Left lung (tissue), 10 donors: ENCODE results near the gene CTDP1. TPM values are rescaled to one million over a fixed set of nuclear protein-coding genes. Genes with fewer than 3 reads are reported as not detected.

ENCODE experiments used
- ATAC-seq: fragments of 200-7000 bp; cut with Tn5 transposase; one replicate; pipeline ENCODE4 v1.9.1; 2020; ENCODE audit warnings: moderate library complexity
- DNase-seq, 4 donors: peaks; one replicate each; pipeline ENCODE4 v3.0.0-alpha.2; 2013 to 2020
- H3K27ac ChIP-seq, 2 donors: fragments of 200-600 bp; sonication (generic) in 1 of 2; one replicate each; pipeline versions ENCODE4 v1.5.0 to v1.8.0; 2020 to 2021
- H3K27me3 ChIP-seq, 2 donors: fragments of 200-600 bp; sonication (generic) in 1 of 2; one replicate each; pipeline versions ENCODE4 v1.5.0 to v1.8.0; 2020 to 2021
- H3K36me3 ChIP-seq, 2 donors: fragments of 200-600 bp; sonication (generic) in 1 of 2; one replicate each; pipeline versions ENCODE4 v1.5.0 to v1.8.0; 2020 to 2021
- H3K4me1 ChIP-seq, 2 donors: fragments of 200-600 bp; one replicate each; pipeline ENCODE4 v1.8.0; 2021
- H3K4me3 ChIP-seq, 2 donors: fragments of 200-600 bp; sonication (generic) in 1 of 2; one replicate each; pipeline versions ENCODE4 v1.5.0 to v1.8.0; 2020 to 2021; ENCODE audit warnings: mild to moderate bottlenecking in 1 of 2
- H3K9me3 ChIP-seq, 2 donors: fragments of 200-600 bp; sonication (generic) in 1 of 2; one replicate each; pipeline versions ENCODE4 v1.5.0 to v1.8.0; 2020 to 2021
- CTCF ChIP-seq, 2 donors: fragments of 200-600 bp; sonication (generic) in 1 of 2; IDR thresholded peaks; one replicate each; pipeline versions ENCODE4 v1.5.0 to v1.8.0; 2021; ENCODE audit warnings: antibody characterized with exemption in 2 of 2
- intact Hi-C, 2 donors: fragments of 100-400 bp; cut with DNase I; formaldehyde crosslinking; loops; one replicate each; pipeline versions ENCODE4 v1.11.2 to v1.14.2; 2022
- polyA plus RNA-seq, 6 donors: library from polyadenylated mRNA; unstranded; fragments of 120-200 nt; gene quantifications; one replicate each; pipeline ENCODE4 v1.2.1, GENCODE V29; 2013; ENCODE audit not compliant: insufficient read length in 6 of 6
- total RNA-seq, 2 donors: library from RNA; stranded (reverse); fragmentation: NEBNext Ultra II Directional; extraction: Animal tissue kit (Norgen Biotek cat#: 25700); gene quantifications; one replicate each; pipeline ENCODE4 v1.2.1, GENCODE V29; 2021
- donor health status: DM: no; HTN: yes; CAD: no.
- donor health status: DM: no; HTN: no; CAD: no.

Gene CTDP1
- total and polyA plus RNA-seq, 8 donors: 8.4 to 24.4 (median 11.4) TPM

- peak in 1 of 4 donors; percentile 29 for DNase-seq
- intact Hi-C loops: no loop called here
- Histone ChIP-seq H3K4me1 (peaks cover 0 to 13% of the 10 kb centered on the region in 2 donors), H3K4me3 (no peak overlapping the region), H3K9me3 (no peaks in the 10 kb centered on the region), H3K27ac (no peak overlapping the region), H3K36me3 (no peaks in the 10 kb centered on the region), H3K27me3 (peaks cover 19 to 72% of the 10 kb centered on the region in 2 donors)
- no peak for TF ChIP-seq CTCF (IDR thresholded peaks at IDR 0.05)
- no peak for ATAC-seq
Measured at GRCh38 chr18:79784071-79784913, 104.7 kb downstream of the CTDP1 start.

DNA sequence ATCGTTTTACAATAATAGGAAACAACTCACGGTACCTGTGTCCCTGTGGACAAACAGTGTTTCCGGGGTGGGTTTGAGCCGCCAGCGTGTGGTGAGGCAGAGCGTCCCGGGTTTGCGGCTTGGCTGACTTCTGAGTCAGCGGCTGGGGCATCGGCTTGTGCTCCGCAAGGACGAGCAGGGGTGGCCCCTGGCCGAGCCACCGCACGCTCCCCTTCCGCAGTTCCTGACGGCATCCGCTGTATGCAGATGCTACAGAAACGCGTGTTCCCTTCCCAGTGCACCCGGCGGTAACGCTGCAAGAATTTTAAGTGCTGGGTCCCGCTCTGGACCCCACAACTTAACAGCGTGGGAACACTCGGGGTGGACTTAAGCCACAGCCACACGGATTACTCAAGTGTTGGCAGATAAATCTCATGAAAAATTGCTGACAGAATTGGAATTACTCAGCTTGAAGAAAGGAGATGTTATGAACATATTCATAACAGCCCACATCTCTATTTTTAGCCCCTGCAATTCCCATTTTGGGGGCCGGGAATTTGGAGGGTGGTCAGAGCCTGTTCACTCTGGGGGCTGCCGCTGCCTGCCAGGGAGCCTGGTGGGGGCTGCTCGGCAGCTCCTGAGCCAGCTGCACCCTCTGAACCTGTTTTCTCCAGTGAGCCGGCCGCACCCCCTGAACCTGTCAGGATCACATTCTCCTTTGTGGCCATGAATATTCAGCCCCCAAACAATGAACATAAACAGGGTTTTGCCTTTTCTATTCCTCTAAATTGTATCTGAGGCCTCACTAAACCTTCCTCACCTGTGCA, 105.6 kb downstream of the CTDP1 start:
- Histone ChIP-seq H3K27me3 (peaks cover 19 to 74% of the 10 kb centered on the region in 2 donors), H3K27ac (no peak overlapping the region), H3K36me3 (no peaks in the 10 kb centered on the region), H3K4me3 (no peak overlapping the region), H3K9me3 (no peaks in the 10 kb centered on the region), H3K4me1 (peaks cover 0 to 21% of the 10 kb centered on the region in 2 donors)
- intact Hi-C loops: no loop called here
- ATAC-seq (no peak), DNase-seq (peak in 1 of 4 donors; percentile 30)
- no peak for TF ChIP-seq CTCF (IDR thresholded peaks at IDR 0.05)

DNA sequence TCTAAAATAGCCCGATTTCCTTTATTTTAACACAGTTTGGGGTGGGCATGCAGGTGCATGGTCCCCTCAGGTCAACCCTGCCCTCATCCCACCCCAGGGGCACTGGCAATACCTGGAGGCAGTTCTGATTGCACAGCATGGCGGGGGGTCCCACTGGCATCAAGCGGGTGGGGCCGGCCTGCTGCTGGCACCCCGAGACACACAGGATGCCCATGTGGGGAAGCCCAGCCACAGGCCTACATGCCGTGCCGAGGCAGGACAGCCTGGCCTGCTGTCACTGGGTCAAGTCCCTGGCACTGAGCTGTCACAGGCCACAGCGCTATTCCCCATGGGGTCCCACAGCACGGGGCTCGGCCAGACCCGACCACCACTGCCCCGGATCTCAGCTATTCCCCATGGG, 106.2 kb downstream of the CTDP1 start:
- Histone ChIP-seq H3K4me3 (no peak overlapping the region), H3K27ac (no peak overlapping the region), H3K4me1 (peaks cover 0 to 28% of the 10 kb centered on the region in 2 donors), H3K36me3 (no peaks in the 10 kb centered on the region), H3K9me3 (no peaks in the 10 kb centered on the region), H3K27me3 (peaks cover 19 to 79% of the 10 kb centered on the region in 2 donors)
- intact Hi-C loops: no loop called here
- no peak for ATAC-seq
- DNase-seq: peak in 1 of 4 donors; percentile 21
- no peak for TF ChIP-seq CTCF (IDR thresholded peaks at IDR 0.05)

GRCh38 chr18:79786304-79786703, 106.7 kb downstream of the CTDP1 start:
- H3K4me3 ChIP-seq: no peak overlapping the region
- no peak for TF ChIP-seq CTCF (IDR thresholded peaks at IDR 0.05)
- H3K4me1 ChIP-seq: peaks cover 3 to 33% of the 10 kb centered on the region in 2 donors
- DNase-seq (peak in 1 of 4 donors; percentile 12), ATAC-seq (no peak)
- H3K36me3 ChIP-seq: no peaks in the 10 kb centered on the region
- H3K27ac ChIP-seq: no peak overlapping the region
- peaks cover 19 to 79% of the 10 kb centered on the region in 2 donors for H3K27me3 ChIP-seq
- no peaks in the 10 kb centered on the region for H3K9me3 ChIP-seq
- intact Hi-C loops: no loop called here
